ENCODE results near the gene TMEM62.
"Not testable (repeated sequence)": the region's sequence is repeated elsewhere in the genome, so short reads cannot be mapped to it uniquely, and the experiment has no call there.

Gene TMEM62

DNA sequence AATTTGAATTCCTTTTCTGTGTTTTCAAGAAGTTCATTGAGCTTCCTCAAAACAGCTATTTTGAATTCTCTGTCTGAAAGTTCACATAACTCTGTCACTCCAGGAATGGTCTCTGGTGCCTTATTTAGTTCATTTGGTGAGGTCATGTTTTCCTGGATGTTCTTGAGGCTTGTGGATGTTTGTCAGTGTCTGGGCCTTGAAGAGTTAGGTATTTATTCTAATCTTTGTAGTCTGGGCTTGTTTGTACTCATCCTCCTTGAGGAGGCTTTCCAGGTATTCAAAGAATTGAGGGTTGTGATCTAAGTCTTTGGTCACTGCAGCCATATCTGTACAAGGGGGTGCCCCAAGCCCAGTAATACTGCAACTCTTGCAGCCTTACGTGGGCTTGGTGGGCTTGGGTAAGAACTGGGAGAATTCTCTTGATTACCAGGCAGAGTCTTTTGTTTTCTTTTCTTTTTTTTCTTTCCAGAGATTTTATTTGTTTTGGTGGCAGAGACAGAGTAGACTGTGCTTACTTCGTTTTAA lies 32.5 kb downstream of the TMEM62 start:
- no peaks in the 10 kb centered on the region for H3K9me3 ChIP-seq
- H3K36me3 ChIP-seq: peaks cover 18 to 60% (median 39%) of the 10 kb centered on the region in 3 donors
- H3K27me3 ChIP-seq: no peaks in the 10 kb centered on the region
- H3K4me3 ChIP-seq: no peak overlapping the region
- TF ChIP-seq, protein P1, sequence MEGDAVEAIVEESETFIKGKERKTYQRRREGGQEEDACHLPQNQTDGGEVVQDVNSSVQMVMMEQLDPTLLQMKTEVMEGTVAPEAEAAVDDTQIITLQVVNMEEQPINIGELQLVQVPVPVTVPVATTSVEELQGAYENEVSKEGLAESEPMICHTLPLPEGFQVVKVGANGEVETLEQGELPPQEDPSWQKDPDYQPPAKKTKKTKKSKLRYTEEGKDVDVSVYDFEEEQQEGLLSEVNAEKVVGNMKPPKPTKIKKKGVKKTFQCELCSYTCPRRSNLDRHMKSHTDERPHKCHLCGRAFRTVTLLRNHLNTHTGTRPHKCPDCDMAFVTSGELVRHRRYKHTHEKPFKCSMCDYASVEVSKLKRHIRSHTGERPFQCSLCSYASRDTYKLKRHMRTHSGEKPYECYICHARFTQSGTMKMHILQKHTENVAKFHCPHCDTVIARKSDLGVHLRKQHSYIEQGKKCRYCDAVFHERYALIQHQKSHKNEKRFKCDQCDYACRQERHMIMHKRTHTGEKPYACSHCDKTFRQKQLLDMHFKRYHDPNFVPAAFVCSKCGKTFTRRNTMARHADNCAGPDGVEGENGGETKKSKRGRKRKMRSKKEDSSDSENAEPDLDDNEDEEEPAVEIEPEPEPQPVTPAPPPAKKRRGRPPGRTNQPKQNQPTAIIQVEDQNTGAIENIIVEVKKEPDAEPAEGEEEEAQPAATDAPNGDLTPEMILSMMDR (IDR thresholded peaks at IDR 0.05): no peak
- DNase-seq: no peak
- no peak overlapping the region for H3K27ac ChIP-seq
- H3K4me1 ChIP-seq: peaks cover 0 to 7% (median 0%) of the 10 kb centered on the region in 4 donors
- intact Hi-C loops (cut with DNase I; ENCODE audit: low total_unique reads): no loop called here

DNA sequence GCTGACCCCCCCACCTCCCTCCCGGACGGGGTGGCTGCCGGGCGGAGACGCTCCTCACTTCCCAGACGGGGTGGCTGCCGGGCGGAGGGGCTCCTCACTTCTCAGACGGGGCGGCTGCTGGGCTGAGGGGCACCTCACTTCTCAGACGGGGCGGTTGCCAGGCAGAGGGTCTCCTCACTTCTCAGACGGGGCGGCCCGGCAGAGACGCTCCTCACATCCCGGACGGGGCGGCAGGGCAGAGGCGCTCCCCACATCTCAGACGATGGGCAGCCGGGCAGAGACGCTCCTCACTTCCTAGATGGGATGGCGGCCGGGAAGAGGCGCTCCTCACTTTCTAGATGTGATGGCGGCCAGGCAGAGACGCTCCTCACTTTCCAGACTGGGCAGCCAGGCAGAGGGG lies 33.9 kb downstream of the TMEM62 start:
- H3K36me3 ChIP-seq: peaks cover 32 to 55% (median 36%) of the 10 kb centered on the region in 3 donors
- H3K9me3 ChIP-seq; H3K27ac ChIP-seq; DNase-seq; H3K4me3 ChIP-seq; H3K4me1 ChIP-seq; H3K27me3 ChIP-seq; intact Hi-C loops (cut with DNase I; ENCODE audit: low total_unique reads): not testable (repeated sequence)

DNA sequence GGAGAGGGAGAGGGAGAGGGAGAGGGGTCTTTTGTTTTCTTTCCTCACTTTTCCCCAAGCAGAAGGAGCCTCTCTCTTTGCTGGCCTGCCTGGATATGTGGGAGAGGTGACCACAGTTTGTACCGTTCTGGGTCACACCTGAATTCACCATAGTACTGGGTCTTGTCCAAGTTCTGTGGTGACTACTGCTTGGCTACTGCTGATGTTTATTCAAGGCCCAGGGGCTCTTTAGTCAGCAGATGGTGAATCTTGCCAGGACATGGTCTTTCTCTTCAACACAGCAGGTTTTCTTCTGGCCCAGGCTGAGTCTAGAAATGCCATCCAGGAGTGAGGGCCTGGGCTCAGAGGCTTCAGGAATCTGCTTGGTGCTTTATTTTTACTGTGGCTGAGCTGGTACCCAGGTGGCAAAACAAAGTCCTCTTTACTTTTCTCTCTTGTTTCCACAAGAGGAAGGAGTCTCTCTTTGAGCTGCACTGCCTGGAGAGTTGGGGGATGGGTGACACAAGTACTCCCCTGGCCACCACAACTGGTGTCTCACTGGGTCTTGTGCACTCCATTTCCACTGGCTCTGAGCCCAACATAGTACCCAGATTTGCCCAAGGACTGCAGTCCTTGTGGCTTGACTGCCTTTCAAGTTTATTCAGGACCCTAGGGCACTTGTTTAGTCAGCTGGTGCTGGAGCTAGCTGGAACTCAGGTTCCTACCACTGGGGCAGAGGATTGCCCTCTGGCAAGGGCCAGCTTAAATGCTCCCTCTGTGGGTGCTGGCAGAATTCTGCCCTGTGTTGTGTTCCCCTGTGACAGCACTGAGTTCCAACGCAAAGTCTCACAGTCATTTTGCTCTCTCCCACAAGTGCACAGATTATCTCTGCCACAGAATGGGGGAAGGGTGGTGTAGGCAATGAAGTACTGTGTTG lies 35.1 kb downstream of the TMEM62 start:
- Histone ChIP-seq H3K4me3 (no peak overlapping the region), H3K27me3 (no peaks in the 10 kb centered on the region), H3K9me3 (no peaks in the 10 kb centered on the region), H3K4me1 (peaks cover 0 to 7% (median 0%) of the 10 kb centered on the region in 4 donors), H3K36me3 (peaks cover 43 to 48% (median 45%) of the 10 kb centered on the region in 3 donors), H3K27ac (no peak overlapping the region)
- no peak for DNase-seq
- TF ChIP-seq, protein P1 (IDR thresholded peaks at IDR 0.05): no peak
- intact Hi-C loops (cut with DNase I; ENCODE audit: low total_unique reads): no loop called here

DNA sequence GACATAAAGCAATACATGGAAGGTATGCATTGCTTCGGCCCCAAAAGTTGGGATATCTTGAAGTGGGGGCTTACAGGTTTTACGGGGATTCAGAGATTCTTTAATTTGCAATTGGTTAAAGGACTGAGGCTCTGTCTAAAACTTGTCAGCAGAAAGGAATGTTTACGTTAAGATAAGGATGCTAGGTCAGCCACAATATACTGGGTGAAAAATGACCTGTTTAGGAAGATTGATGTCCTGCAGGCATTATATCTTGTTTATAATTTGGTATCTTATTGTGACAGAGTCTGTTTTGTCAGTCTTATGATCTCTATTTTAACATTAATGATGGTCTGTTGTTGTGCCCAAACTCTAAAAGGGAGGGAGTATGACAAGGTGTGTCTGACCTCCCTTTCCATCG lies 36.5 kb downstream of the TMEM62 start:
- H3K27ac ChIP-seq: no peak overlapping the region
- intact Hi-C loops (cut with DNase I; ENCODE audit: low total_unique reads): no loop called here
- no peak overlapping the region for H3K4me3 ChIP-seq
- TF ChIP-seq, protein P1 (IDR thresholded peaks at IDR 0.05): no peak
- peaks cover 0 to 7% (median 0%) of the 10 kb centered on the region in 4 donors for H3K4me1 ChIP-seq
- H3K36me3 ChIP-seq: peaks cover 39 to 56% (median 49%) of the 10 kb centered on the region in 3 donors
- H3K9me3 ChIP-seq: no peaks in the 10 kb centered on the region
- H3K27me3 ChIP-seq: no peaks in the 10 kb centered on the region
- no peak for DNase-seq

DNA sequence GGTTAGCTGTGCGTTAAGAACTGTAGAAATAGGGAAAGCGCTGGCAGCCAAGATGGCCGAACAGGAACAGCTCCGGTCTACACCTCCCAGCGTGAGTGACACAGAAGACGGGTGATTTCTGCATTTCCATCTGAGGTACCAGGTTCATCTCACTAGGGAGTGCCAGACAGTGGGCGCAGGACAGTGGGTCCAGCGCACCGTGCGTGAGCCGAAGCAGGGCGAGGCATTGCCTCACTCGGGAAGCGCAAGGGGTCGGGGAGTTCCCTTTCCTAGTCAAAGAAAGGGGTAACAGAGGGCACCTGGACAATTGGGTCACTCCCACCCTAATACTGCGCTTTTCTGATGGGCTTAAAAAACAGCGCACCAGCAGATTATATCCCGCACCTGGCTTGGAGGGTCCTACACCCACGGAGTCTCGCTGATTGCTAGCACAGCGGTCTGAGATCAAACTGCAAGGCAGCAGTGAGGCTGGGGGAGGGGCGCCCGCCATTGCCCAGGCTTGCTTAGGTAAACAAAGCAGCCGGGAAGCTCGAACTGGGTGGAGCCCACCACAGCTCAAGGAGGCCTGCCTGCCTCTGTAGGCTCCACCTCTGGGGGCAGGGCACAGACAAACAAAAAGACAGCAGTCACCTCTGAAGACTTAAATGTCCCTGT lies 42.4 kb downstream of the TMEM62 start:
- H3K27me3 ChIP-seq; H3K4me1 ChIP-seq; H3K4me3 ChIP-seq; H3K9me3 ChIP-seq; H3K27ac ChIP-seq; DNase-seq; intact Hi-C loops (cut with DNase I; ENCODE audit: low total_unique reads): not testable (repeated sequence)
- peaks cover 47 to 51% (median 50%) of the 10 kb centered on the region in 3 donors for H3K36me3 ChIP-seq

DNA sequence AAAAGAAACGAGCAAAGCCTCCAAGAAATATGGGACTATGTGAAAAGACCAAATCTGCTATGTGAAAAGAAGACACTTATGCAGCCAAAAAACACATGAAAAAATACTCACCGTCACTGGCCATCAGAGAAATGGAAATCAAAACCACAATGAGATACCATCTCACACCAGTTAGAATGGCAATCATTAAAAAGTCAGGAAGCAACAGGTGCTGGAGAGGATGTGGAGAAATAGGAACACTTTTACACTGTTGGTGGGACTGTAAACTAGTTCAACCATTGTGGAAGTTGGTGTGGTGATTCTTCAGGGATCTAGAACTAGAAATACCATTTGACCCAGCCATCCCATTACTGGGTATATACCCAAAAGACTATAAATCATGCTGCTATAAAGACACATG lies 43.8 kb downstream of the TMEM62 start:
- intact Hi-C loops (cut with DNase I; ENCODE audit: low total_unique reads); H3K4me1 ChIP-seq; H3K27ac ChIP-seq; H3K9me3 ChIP-seq; DNase-seq; H3K4me3 ChIP-seq; H3K27me3 ChIP-seq: not testable (repeated sequence)
- H3K36me3 ChIP-seq: peaks cover 36 to 48% (median 42%) of the 10 kb centered on the region in 3 donors

DNA sequence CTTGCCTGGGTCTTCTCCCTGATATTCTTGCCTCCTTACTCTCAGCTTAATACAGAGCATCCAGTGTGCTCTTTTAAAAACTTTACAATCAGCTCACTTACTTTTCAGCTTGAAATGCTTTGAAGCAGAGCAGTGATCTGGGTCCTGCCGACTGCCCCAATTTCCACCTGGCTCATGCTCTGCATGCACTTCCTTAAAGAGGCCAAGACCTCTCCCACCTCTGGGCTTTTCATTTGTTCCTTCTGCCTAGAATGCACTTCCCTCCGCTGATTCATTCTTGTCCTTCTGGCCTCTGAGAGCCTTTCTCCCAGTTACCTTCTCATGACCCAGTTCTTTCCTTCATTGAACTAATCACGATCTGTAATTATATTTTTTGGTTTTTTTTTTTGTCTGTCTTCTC lies 49.9 kb downstream of the TMEM62 start:
- intact Hi-C loops (cut with DNase I; ENCODE audit: low total_unique reads): no loop called here
- peaks cover 0 to 38% (median 6%) of the 10 kb centered on the region in 3 donors for H3K36me3 ChIP-seq
- no peak for DNase-seq
- no peaks in the 10 kb centered on the region for H3K9me3 ChIP-seq
- TF ChIP-seq, protein P1 (IDR thresholded peaks at IDR 0.05): no peak
- no peaks in the 10 kb centered on the region for H3K27me3 ChIP-seq
- H3K4me1 ChIP-seq: peaks cover 0 to 28% (median 17%) of the 10 kb centered on the region in 4 donors
- H3K27ac ChIP-seq: no peak overlapping the region
- no peak overlapping the region for H3K4me3 ChIP-seq

All from tibial artery (tissue), 4 donors.